Raji (cell line): Measurements from ENCODE around the gene IRGQ.

Source experiments
- POLR2A ChIP-seq: IDR thresholded peaks from 2 replicates; pipeline ENCODE4 v1.6.1; 2011; ENCODE audit warnings: low read depth, low read length, control low read depth; ENCODE audit not compliant: insufficient read depth

Gene IRGQ

GRCh38 chr19:43545276-43545675, 50.7 kb downstream of the IRGQ start:
- TF ChIP-seq POLR2A: no peak

- no peak for TF ChIP-seq POLR2A
Measured at GRCh38 chr19:43544077-43544476, 51.9 kb downstream of the IRGQ start.

- TF ChIP-seq POLR2A: no peak
Measured at GRCh38 chr19:43541920-43542650, 53.8 kb downstream of the IRGQ start.

- no peak for TF ChIP-seq POLR2A
Measured at GRCh38 chr19:43540381-43540780, 55.6 kb downstream of the IRGQ start.

GRCh38 chr19:43538922-43539321, 57.0 kb downstream of the IRGQ start:
- TF ChIP-seq POLR2A: no peak

GRCh38 chr19:43534816-43535761, 60.8 kb downstream of the IRGQ start:
- no peak for TF ChIP-seq POLR2A
